Astrocyte of the cerebellum (primary cell): ENCODE measurements around the gene PCDHA12.

ENCODE experiments used
- DNase-seq: peaks from one replicate; pipeline ENCODE4 v3.0.0-alpha.2; 2011; ENCODE audit warnings: low read depth
- H3K4me3 ChIP-seq: 2 replicates; pipeline ENCODE4 v1.5.1; 2011; ENCODE audit warnings: mild to moderate bottlenecking, low read depth, low read length, moderate library complexity
- CTCF ChIP-seq: IDR thresholded peaks from 2 replicates; pipeline ENCODE4 v1.5.1; 2012; ENCODE audit warnings: low read length, low read depth, moderate library complexity, mild to moderate bottlenecking; ENCODE audit errors: missing control alignments
- in situ Hi-C: cut with HindIII; loops from 2 replicates; pipeline ENCODE4 v1.10.0; 2017; ENCODE audit warnings: low sequenced_read_pairs

The PCDHA12 gene

GRCh38 chr5:140855772-140856674 lies 19.1 kb upstream of the PCDHA12 start, which contains the start of gene PCDHA10:
TSS of gene PCDHA10 (plus strand) at chr5:140855897. CDS start at chr5:140856049, 152 bp downstream.
- no peak within 1 kb of the TSS for H3K4me3 ChIP-seq
- in situ Hi-C loops = no loop called here
- no peak for TF ChIP-seq CTCF
- no peak for DNase-seq

GRCh38 chr5:140857177-140857986 lies 17.7 kb upstream of the PCDHA12 start:
- no peak for TF ChIP-seq CTCF
- DNase-seq = no peak
- no peak overlapping the region for H3K4me3 ChIP-seq
- in situ Hi-C loops = no loop called here

- H3K4me3 ChIP-seq = no peak overlapping the region
- in situ Hi-C loops = no loop called here
- DNase-seq = no peak
- no peak for TF ChIP-seq CTCF
Observed at GRCh38 chr5:140857987-140858240, 17.2 kb upstream of the PCDHA12 start.

- no peak for DNase-seq
- in situ Hi-C loops = no loop called here
- TF ChIP-seq CTCF = no peak
- H3K4me3 ChIP-seq = no peak overlapping the region
Observed at GRCh38 chr5:140862441-140863295, 12.4 kb upstream of the PCDHA12 start.

GRCh38 chr5:140868721-140869554 lies 6.2 kb upstream of the PCDHA12 start, which contains the start of gene PCDHA11:
TSS of gene PCDHA11 (plus strand) at chr5:140868957. CDS start at chr5:140869104, 147 bp downstream.
- peak; percentile 3 for TF ChIP-seq CTCF
- H3K4me3 ChIP-seq = no peak within 1 kb of the TSS
- no peak for DNase-seq
- in situ Hi-C loops = no loop called here
